IMR-90 (cell line): ENCODE measurements around the gene BOD1L2. TPM values are rescaled to one million over a fixed set of nuclear protein-coding genes. Genes with fewer than 3 reads are reported as not detected.

Experiments used
- ATAC-seq: fragments of 200-7000 bp; cut with Tn5 transposase; 2 replicates; pipeline ENCODE4 v1.9.1; 2020; ENCODE audit warnings: low read depth, mild to moderate bottlenecking, moderate library complexity
- BruUV-seq: library from RNA; stranded (reverse); fragments of 400-500 nt; replicated peaks from 2 replicates; lab custom pipeline; 2021; lab: Mats Ljungman, UMichigan
- CTCF ChIA-PET: fragments of 300-600 bp; formaldehyde crosslinking; extraction: SDS; loops from one replicate; lab custom pipeline; 2021; ENCODE audit warnings: antibody characterized with exemption; lab: Yijun Ruan, JAX
- POLR2A ChIA-PET: fragments of 300-600 bp; sonication (Branson Sonifier 250); formaldehyde crosslinking; loops from one replicate; lab custom pipeline; 2022; ENCODE audit warnings: antibody characterized with exemption; ENCODE audit not compliant: unreplicated experiment; lab: Charles Lee
- DNase-seq: peaks from one replicate; pipeline ENCODE4 v3.0.0; 2013
- H2AFZ ChIP-seq: replicated peaks from 2 replicates; pipeline ENCODE3; 2013; ENCODE audit warnings: low read length, mild to moderate bottlenecking; ENCODE audit not compliant: poor library complexity
- H2AK5ac ChIP-seq: 2 replicates; pipeline ENCODE4 v1.6.1; 2013; ENCODE audit warnings: low read depth, low read length, inconsistent platforms
- H2AK9ac ChIP-seq: replicated peaks from 2 replicates; pipeline ENCODE3; 2013; ENCODE audit warnings: mild to moderate bottlenecking, low read depth, low read length, moderate library complexity; ENCODE audit not compliant: poor library complexity
- H2BK120ac ChIP-seq: 2 replicates; pipeline ENCODE4 v1.6.1; 2013; ENCODE audit warnings: low read depth, low read length, inconsistent platforms
- H2BK15ac ChIP-seq: 3 replicates; pipeline ENCODE4 v1.6.1; 2013; ENCODE audit warnings: low read depth, low read length, inconsistent platforms
- H2BK20ac ChIP-seq: 2 replicates; pipeline ENCODE4 v1.6.1; 2013; ENCODE audit warnings: low read depth, mild to moderate bottlenecking, inconsistent platforms, low read length, moderate library complexity
- H2BK5ac ChIP-seq: 2 replicates; pipeline ENCODE4 v1.6.1; 2013; ENCODE audit warnings: mild to moderate bottlenecking, low read depth, low read length, inconsistent platforms; ENCODE audit not compliant: poor library complexity, severe bottlenecking
- H3K14ac ChIP-seq: replicated peaks from 2 replicates; pipeline ENCODE4 v1.6.1; 2013; ENCODE audit warnings: low read depth, low read length, inconsistent platforms
- H3K18ac ChIP-seq: 2 replicates; pipeline ENCODE4 v1.6.1; 2013; ENCODE audit warnings: low read depth, low read length, control low read depth
- H3K23ac ChIP-seq: 2 replicates; pipeline ENCODE4 v1.6.1; 2013; ENCODE audit warnings: low read depth, low read length, inconsistent platforms
- H3K27ac ChIP-seq: 2 replicates; pipeline ENCODE4 v1.5.1; 2013; ENCODE audit warnings: mild to moderate bottlenecking, control low read depth, low read length; ENCODE audit not compliant: insufficient read depth
- H3K27me3 ChIP-seq: 2 replicates; pipeline ENCODE4 v1.6.1; 2013; ENCODE audit warnings: low read length; ENCODE audit not compliant: control insufficient read depth, insufficient read depth
- H3K36me3 ChIP-seq: 2 replicates; pipeline ENCODE4 v1.6.1; 2013; ENCODE audit warnings: low read length, mixed read lengths; ENCODE audit not compliant: control insufficient read depth, insufficient read depth
- H3K4ac ChIP-seq: 2 replicates; pipeline ENCODE4 v1.6.1; 2013; ENCODE audit warnings: low read depth, low read length, inconsistent platforms
- H3K4me1 ChIP-seq: 2 replicates; pipeline ENCODE4 v1.6.1; 2013; ENCODE audit warnings: low read length, mixed read lengths; ENCODE audit not compliant: control insufficient read depth, insufficient read depth
- H3K4me2 ChIP-seq: 2 replicates; pipeline ENCODE4 v1.6.1; 2013; ENCODE audit warnings: low read depth, mild to moderate bottlenecking, control low read depth, low read length, moderate library complexity
- H3K4me3 ChIP-seq: 2 replicates; pipeline ENCODE4 v1.5.1; 2013; ENCODE audit warnings: low read depth, mild to moderate bottlenecking, control low read depth, low read length, moderate library complexity; ENCODE audit not compliant: insufficient read depth
- H3K56ac ChIP-seq: 2 replicates; pipeline ENCODE4 v1.6.1; 2013; ENCODE audit warnings: low read length, inconsistent platforms; ENCODE audit not compliant: insufficient read depth; ENCODE audit errors: extremely low read depth
- H3K79me1 ChIP-seq, 2 experiments: 2 replicates each; pipeline ENCODE4 v1.6.1; 2013; ENCODE audit warnings: low read length in 2 of 2, inconsistent platforms in 1 of 2, low read depth in 1 of 2
- H3K9ac ChIP-seq: 2 replicates; pipeline ENCODE4 v1.6.1; 2013; ENCODE audit warnings: low read depth, low read length, control low read depth
- H3K9me1 ChIP-seq: 2 replicates; pipeline ENCODE4 v1.6.1; 2013; ENCODE audit warnings: low read length, inconsistent platforms; ENCODE audit not compliant: insufficient read depth
- H3K9me3 ChIP-seq: 2 replicates; pipeline ENCODE4 v1.6.1; 2013; ENCODE audit warnings: low read length; ENCODE audit not compliant: control insufficient read depth, insufficient read depth
- H4K20me1 ChIP-seq: 2 replicates; pipeline ENCODE4 v1.6.1; 2013; ENCODE audit warnings: low read length, inconsistent platforms; ENCODE audit not compliant: insufficient read depth
- H4K5ac ChIP-seq: 2 replicates; pipeline ENCODE4 v1.6.1; 2013; ENCODE audit warnings: mild to moderate bottlenecking, low read depth, low read length, control low read depth
- H4K8ac ChIP-seq, 2 experiments: 2 replicates each; pipeline ENCODE4 v1.6.1; 2013; ENCODE audit warnings: low read depth in 2 of 2, low read length in 2 of 2, control low read depth in 1 of 2, inconsistent platforms in 1 of 2
- H4K91ac ChIP-seq: 2 replicates; pipeline ENCODE4 v1.6.1; 2013; ENCODE audit warnings: low read depth, low read length, inconsistent platforms; ENCODE audit not compliant: insufficient read depth
- BHLHE40 ChIP-seq: fragments of 150-350 bp; IDR thresholded peaks from 2 replicates; pipeline ENCODE4 v1.6.1; 2016; ENCODE audit warnings: mild to moderate bottlenecking, low read depth, low read length
- CEBPB ChIP-seq: IDR thresholded peaks from 2 replicates; pipeline ENCODE4 v1.6.1; 2012; ENCODE audit warnings: low read depth, low read length, improper control_type of control experiment
- CHD1 ChIP-seq: IDR thresholded peaks from 2 replicates; pipeline ENCODE4 v1.6.1; 2012; ENCODE audit warnings: low read depth, low read length, improper control_type of control experiment
- MAFK ChIP-seq: IDR thresholded peaks from 2 replicates; pipeline ENCODE4 v1.6.1; 2012; ENCODE audit warnings: low read depth, low read length, improper control_type of control experiment
- RAD21 ChIP-seq: IDR thresholded peaks from 2 replicates; pipeline ENCODE4 v1.6.1; 2012; ENCODE audit warnings: low read length, improper control_type of control experiment
- RCOR1 ChIP-seq: IDR thresholded peaks from 2 replicates; pipeline ENCODE4 v1.6.1; 2012; ENCODE audit warnings: mild to moderate bottlenecking, low read length, improper control_type of control experiment; ENCODE audit not compliant: insufficient replicate concordance
- SMC3 ChIP-seq: fragments of 150-350 bp; IDR thresholded peaks from 2 replicates; pipeline ENCODE4 v1.6.1; 2016; ENCODE audit warnings: low read depth, mild to moderate bottlenecking, antibody characterized with exemption, low read length, moderate library complexity
- WGBS, 2 experiments: methylation state at CpG; one replicate each; pipeline versions ENCODE4 v1.1.5 to v1.1.7; 2013; ENCODE audit warnings: missing lambda C conversion rate in 2 of 2; ENCODE audit not compliant: insufficient read length in 1 of 2; ENCODE audit errors: extremely low coverage in 2 of 2; 5-methylcytosine and 5-hydroxymethylcytosine counted together
- dilution Hi-C: fragments of 300-500 bp; cut with HindIII; formaldehyde crosslinking; loops from one replicate; pipeline ENCODE4 v1.14.3; 2018; ENCODE audit warnings: low sequenced_read_pairs; ENCODE audit not compliant: unreplicated experiment
- in situ Hi-C: fragments of 300-500 bp; cut with MboI; formaldehyde crosslinking; loops from 3 replicates; pipeline ENCODE4 v1.14.3; 2019; ENCODE audit warnings: low sequenced_read_pairs, inconsistent platforms, mixed read lengths
- intact Hi-C: fragments of 100-400 bp; cut with micrococcal nuclease; formaldehyde crosslinking; loops from 2 replicates; pipeline ENCODE4 v1.10.0; 2022
- polyA plus RNA-seq, 3 experiments: library from polyadenylated mRNA; depleted of rRNA; stranded (reverse); fragments of >200 nt; gene quantifications; 2 replicates each; pipeline ENCODE4 v1.2.3, GENCODE V29; 2012; ENCODE audit warnings: low replicate concordance in 1 of 3
- total RNA-seq: library from RNA; depleted of rRNA; stranded (reverse); fragments of >200 nt; gene quantifications from 2 replicates; pipeline ENCODE4 v1.2.3, GENCODE V29; 2012
- TF ChIP-seq, protein P1 (sequence below): fragments of 150-350 bp; IDR thresholded peaks from 2 replicates; pipeline ENCODE4 v1.6.1; 2017; ENCODE audit warnings: mild to moderate bottlenecking, antibody characterized with exemption, low read length, low read depth

Gene BOD1L2
- total and polyA plus RNA-seq, 2 of the 4 experiments (the other 2 are of a cell fraction), result not detected

DNA sequence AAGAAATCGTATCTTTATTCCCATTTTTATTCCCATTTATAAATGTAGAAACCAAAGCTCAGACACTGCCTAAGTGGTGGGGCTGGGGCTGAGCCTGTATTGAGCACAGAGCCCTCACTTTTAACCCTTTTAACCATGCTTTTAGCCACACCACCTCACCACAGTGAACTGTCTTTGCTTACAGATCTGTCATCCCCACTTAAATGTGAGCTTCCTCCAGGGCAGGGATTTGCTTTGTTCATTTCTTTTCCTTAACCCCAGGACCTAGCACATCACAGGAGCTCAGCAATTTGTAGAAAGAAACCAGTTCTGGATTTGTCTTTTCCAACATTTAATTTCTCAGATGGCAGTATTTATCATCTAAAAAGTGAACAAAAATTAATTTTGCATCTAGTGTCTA lies 2.2 kb downstream of the BOD1L2 start:
- no peaks in the 10 kb centered on the region for H3K4me1 ChIP-seq
- H3K18ac ChIP-seq, result no peak overlapping the region
- no peaks in the 10 kb centered on the region for H4K20me1 ChIP-seq
- H3K9me3 ChIP-seq, result no peaks in the 10 kb centered on the region
- no peak overlapping the region for H3K9ac ChIP-seq
- H3K36me3 ChIP-seq, result no peaks in the 10 kb centered on the region
- H3K9me1 ChIP-seq, result no peaks in the 10 kb centered on the region
- no TSS peak for BruUV-seq
- H2BK20ac ChIP-seq, result no peak overlapping the region
- H3K4me3 ChIP-seq, result no peak overlapping the region
- H2AFZ ChIP-seq, result no peak overlapping the region
- H2AK9ac ChIP-seq, result no peak overlapping the region
- no peak overlapping the region for H3K56ac ChIP-seq
- H3K4ac ChIP-seq, result no peak overlapping the region
- no peak overlapping the region for H3K14ac ChIP-seq
- no peak overlapping the region for H3K23ac ChIP-seq
- H4K91ac ChIP-seq, result no peak overlapping the region
- ChIA-PET CTCF (interaction anchor here (0.7 kb wide), 1 partner anchor 14 kb away, joined by 3 read pairs; no protein-coding TSS in a partner anchor), POLR2A (no interaction called here)
- H3K4me2 ChIP-seq, result no peak overlapping the region
- intact Hi-C loops, result no loop called here
- dilution Hi-C loops, result no loop called here
- no peak for ATAC-seq
- H2BK15ac ChIP-seq, result no peak overlapping the region
- H4K8ac ChIP-seq, result no peak overlapping the region
- TF ChIP-seq SMC3 (no peak), CEBPB (no peak), MAFK (no peak), RCOR1 (no peak), BHLHE40 (no peak), CHD1 (no peak), RAD21 (no peak)
- TF ChIP-seq, protein P1, sequence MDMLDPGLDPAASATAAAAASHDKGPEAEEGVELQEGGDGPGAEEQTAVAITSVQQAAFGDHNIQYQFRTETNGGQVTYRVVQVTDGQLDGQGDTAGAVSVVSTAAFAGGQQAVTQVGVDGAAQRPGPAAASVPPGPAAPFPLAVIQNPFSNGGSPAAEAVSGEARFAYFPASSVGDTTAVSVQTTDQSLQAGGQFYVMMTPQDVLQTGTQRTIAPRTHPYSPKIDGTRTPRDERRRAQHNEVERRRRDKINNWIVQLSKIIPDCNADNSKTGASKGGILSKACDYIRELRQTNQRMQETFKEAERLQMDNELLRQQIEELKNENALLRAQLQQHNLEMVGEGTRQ, result no peak
- in situ Hi-C loops, result no loop called here
- H2AK5ac ChIP-seq, result no peak overlapping the region
- no peak for DNase-seq
- H3K27me3 ChIP-seq, result no peaks in the 10 kb centered on the region
- no peak overlapping the region for H2BK120ac ChIP-seq
- H3K79me1 ChIP-seq, result no peaks in the 10 kb centered on the region
- no peak overlapping the region for H3K27ac ChIP-seq
- no peak overlapping the region for H4K5ac ChIP-seq
- WGBS, 2 experiments, result no CpG with 5 or more reads among the region's 1 CpG
- no peak overlapping the region for H2BK5ac ChIP-seq
